ENCODE measurements around the gene SLC25A48.
A peak's percentile ranks its signal among the peaks of the same experiment; 100 is the strongest.

Gene SLC25A48

DNA sequence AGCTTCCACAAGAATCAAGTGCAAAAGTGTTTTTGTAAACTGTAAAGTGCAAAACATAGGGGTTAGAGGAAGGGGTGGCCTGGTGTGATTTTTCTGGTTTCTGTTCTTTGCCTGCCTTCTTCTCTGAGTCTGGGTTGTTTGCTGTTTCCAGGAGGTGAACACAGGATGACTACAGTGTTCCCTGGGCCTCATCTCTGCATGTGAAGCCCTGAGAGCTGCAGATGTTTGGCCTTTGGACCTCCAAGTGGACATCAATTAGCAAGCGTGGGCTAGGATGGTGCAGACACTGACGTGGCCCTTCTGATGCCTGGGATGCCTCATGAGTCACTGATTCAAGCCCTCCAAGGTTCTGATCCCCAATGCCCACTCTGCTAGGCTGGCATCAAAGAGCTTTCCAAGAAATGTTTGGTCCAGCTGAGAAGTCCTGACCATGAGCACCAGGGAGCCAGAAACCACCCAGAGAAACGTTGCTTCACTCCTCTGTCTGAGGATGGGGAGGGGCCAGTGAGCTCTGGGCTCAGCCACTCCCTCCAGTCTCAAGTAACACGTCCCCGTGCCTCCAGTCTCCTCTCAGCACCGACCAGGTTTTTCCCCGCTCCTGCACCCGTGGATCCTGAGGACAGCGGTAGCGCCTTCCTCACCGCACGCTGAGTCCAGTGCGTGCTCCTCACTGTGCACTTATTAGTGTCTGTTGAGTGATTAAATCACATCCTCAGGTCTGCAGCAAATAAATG is 53.6 kb downstream of the SLC25A48 start:
- H3K9me3 Mint-ChIP-seq = no peaks in the 10 kb centered on the region

DNA sequence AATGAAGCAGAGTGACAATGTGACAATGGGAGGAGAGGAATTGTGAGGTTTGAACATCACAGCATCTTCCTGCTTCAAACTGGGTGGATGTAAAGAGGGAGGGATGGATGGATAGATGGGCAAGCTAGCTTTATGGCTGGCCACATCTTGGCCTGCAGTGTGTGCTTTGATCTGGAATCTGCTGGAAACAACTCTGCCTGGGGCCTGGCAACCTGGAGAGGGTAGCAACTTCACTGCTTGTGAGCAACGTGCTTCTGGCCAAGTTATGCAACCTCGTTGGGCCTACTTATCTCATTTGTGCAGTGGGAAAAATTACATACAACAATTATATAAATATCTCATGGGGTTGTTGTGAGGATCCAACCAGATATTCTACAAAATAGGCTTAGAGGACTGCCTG is 55.8 kb downstream of the SLC25A48 start:
- peaks cover 41% of the 10 kb centered on the region for H3K27me3 Mint-ChIP-seq (ENCODE audit: low read depth)
- no peaks in the 10 kb centered on the region for H3K36me3 Mint-ChIP-seq (ENCODE audit: low read depth)
- peaks cover 22% of the 10 kb centered on the region for H3K4me1 Mint-ChIP-seq (ENCODE audit: low read depth)
- no peak for DNase-seq (ENCODE audit: low spot score)
- no peak overlapping the region for H3K4me3 Mint-ChIP-seq
- no peak overlapping the region for H3K27ac Mint-ChIP-seq
- no peaks in the 10 kb centered on the region for H3K9me3 Mint-ChIP-seq

More for the DNA sequence above, 53.6 kb downstream of the SLC25A48 start:
- no peak overlapping the region for H3K27ac Mint-ChIP-seq
- DNase-seq (ENCODE audit: low spot score) = no peak
- no peaks in the 10 kb centered on the region for H3K36me3 Mint-ChIP-seq (ENCODE audit: low read depth)
- no peak overlapping the region for H3K4me3 Mint-ChIP-seq
- peaks cover 37% of the 10 kb centered on the region for H3K27me3 Mint-ChIP-seq (ENCODE audit: low read depth)
- peaks cover 17% of the 10 kb centered on the region for H3K4me1 Mint-ChIP-seq (ENCODE audit: low read depth)

DNA sequence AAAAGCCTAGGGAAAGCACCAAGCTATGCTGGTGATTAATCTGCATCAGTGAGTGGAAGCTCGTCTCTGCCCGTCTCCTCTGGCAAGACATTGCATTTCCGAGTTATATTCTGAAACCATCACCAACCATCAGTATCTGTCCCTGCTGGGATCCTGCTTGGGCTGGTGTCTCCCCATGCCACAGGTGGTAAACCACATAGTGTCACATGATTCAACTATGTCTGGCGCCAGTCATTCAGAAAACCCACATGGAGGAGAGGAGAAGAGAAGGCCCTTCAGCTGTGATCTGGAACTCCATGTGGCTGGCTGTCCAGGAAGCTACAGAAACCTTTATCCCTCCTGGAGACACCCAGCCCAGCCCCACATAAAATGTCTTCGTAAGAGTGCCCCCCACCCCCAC is 56.4 kb downstream of the SLC25A48 start:
- no peak overlapping the region for H3K27ac Mint-ChIP-seq
- peaks cover 42% of the 10 kb centered on the region for H3K27me3 Mint-ChIP-seq (ENCODE audit: low read depth)
- no peaks in the 10 kb centered on the region for H3K9me3 Mint-ChIP-seq
- no peaks in the 10 kb centered on the region for H3K36me3 Mint-ChIP-seq (ENCODE audit: low read depth)
- DNase-seq (ENCODE audit: low spot score) = peak; percentile 73
- H3K4me1 Mint-ChIP-seq (ENCODE audit: low read depth) = peaks cover 26% of the 10 kb centered on the region
- H3K4me3 Mint-ChIP-seq = no peak overlapping the region

DNA sequence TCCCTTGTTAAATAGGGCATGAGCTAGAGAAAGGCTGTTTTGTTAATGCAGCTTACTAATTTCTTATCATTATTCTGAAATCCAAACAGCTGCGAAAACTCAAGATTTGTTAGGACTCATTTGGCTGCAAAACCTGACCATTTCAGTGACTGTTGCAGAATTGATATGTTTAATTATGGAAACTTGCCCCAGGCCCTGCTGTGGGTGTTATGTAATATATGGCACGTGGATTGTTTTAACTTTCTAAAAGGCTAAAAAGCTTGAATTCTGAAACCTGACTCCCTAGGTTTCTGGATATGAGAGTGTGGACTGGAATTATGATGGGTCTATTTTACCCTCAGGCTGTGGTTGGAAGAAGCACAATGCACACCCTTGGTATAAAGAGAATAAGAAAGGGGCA is 56.8 kb downstream of the SLC25A48 start:
- DNase-seq (ENCODE audit: low spot score) = no peak
- Mint-ChIP-seq H3K27ac (no peak overlapping the region), H3K27me3 (ENCODE audit: low read depth) (peaks cover 45% of the 10 kb centered on the region), H3K4me3 (no peak overlapping the region), H3K9me3 (no peaks in the 10 kb centered on the region), H3K4me1 (ENCODE audit: low read depth) (peaks cover 27% of the 10 kb centered on the region), H3K36me3 (ENCODE audit: low read depth) (no peaks in the 10 kb centered on the region)

DNA sequence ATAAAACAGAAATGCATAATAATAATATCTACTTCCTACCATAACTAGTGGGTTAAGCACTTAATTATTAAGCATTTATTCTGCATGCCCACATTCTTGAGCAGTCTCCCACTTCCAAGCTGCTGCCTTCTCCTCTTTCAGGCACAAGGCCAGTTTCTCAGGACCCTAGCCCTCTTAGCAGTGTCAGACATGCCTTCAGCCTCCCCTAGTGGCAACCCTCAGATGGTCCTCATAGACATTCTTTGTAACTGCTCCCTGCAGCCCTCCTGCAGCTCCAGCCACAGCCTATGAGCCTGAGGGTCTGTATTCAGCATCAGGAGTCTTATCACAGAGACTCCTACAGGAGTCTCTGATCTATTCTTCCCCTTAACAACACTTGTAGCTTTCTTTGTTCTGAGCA is 57.3 kb downstream of the SLC25A48 start:
- Mint-ChIP-seq H3K27me3 (ENCODE audit: low read depth) (peaks cover 48% of the 10 kb centered on the region), H3K4me1 (ENCODE audit: low read depth) (peaks cover 27% of the 10 kb centered on the region), H3K9me3 (no peaks in the 10 kb centered on the region), H3K4me3 (no peak overlapping the region), H3K27ac (peak overlapping the region; percentile 57), H3K36me3 (ENCODE audit: low read depth) (no peaks in the 10 kb centered on the region)
- DNase-seq (ENCODE audit: low spot score) = no peak

DNA sequence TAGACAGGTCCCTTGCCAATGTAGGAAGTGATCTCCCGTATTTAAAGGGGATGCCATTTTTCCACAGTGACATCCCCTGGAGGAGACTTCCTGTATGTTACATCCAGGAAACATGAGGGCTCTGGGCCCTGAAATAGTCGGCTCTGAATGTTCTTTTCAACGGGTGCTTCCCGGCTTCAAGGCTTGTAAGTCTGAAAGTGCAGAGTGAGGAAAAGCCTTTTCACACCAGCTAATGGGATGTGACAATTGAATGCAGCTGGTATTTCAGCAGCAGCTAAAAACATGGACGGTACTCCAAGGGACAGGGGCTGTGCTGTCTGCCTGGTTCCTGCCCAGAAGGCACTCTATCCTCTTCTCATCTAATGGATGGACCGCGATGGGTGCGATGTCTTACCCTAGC is 59.8 kb downstream of the SLC25A48 start:
- Mint-ChIP-seq H3K9me3 (no peaks in the 10 kb centered on the region), H3K4me3 (no peak overlapping the region), H3K27ac (no peak overlapping the region), H3K36me3 (ENCODE audit: low read depth) (no peaks in the 10 kb centered on the region), H3K4me1 (ENCODE audit: low read depth) (peaks cover 20% of the 10 kb centered on the region), H3K27me3 (ENCODE audit: low read depth) (peaks cover 60% of the 10 kb centered on the region)
- no peak for DNase-seq (ENCODE audit: low spot score)

DNA sequence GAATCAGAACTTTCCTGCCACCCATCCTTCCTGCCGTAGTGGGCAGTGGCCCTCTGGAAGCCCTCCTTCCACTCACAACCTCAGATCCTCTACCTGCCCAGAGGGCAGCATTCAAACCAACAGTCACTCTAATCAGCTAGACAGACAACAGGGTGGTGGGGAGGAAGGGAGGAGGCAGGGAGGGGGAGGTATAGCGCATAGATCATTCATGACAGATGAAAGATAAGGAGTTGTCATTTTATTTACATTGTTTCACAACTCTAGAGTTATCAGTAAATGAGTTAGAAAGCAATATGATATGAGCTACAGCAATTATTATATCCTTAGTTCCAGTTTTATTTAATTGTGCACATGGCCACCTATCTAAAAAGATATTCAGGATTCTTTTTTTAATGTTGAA is 60.3 kb downstream of the SLC25A48 start:
- Mint-ChIP-seq H3K4me1 (ENCODE audit: low read depth) (peaks cover 20% of the 10 kb centered on the region), H3K4me3 (no peak overlapping the region), H3K27ac (no peak overlapping the region), H3K27me3 (ENCODE audit: low read depth) (peaks cover 58% of the 10 kb centered on the region), H3K36me3 (ENCODE audit: low read depth) (no peaks in the 10 kb centered on the region), H3K9me3 (no peaks in the 10 kb centered on the region)
- DNase-seq (ENCODE audit: low spot score) = no peak

DNA sequence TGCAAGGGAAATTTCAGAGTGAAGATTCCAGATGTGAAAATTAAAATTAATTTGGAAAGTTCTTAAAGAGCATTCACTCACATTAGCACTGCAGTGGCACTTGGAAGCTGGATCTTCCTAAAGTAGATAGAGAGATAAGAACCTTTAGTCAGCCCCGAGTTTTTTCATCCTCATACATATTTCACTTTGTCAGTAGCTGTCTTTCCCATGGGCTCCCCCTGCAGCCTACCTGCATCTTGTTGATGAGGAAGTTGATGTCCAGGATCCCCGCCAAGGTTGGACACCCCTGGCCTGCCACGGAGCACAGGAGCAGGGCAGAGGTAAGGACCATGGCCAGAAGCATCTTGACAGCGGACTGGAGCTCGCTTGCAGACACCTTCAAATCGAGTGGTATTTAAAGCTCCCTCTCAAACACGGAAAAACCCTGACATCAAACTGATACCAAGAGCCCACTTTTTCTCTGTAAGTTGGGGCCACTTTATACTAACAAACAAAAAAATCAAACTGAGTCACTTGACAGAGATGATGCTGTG is 61.1 kb downstream of the SLC25A48 start, which contains the start of gene IL9:
Gene IL9 (minus strand): TSS at position 368 of the 533 bp plus-strand sequence. CDS start 25 bp downstream, at position 343.
- Mint-ChIP-seq H3K27ac (no peak within 1 kb of the TSS), H3K4me3 (no peak within 1 kb of the TSS), H3K36me3 (ENCODE audit: low read depth) (no peaks in the 10 kb centered on the region), H3K9me3 (no peaks in the 10 kb centered on the region), H3K27me3 (ENCODE audit: low read depth) (peaks cover 63% of the 10 kb centered on the region), H3K4me1 (ENCODE audit: low read depth) (peaks cover 20% of the 10 kb centered on the region)
- no peak for DNase-seq (ENCODE audit: low spot score)

DNA sequence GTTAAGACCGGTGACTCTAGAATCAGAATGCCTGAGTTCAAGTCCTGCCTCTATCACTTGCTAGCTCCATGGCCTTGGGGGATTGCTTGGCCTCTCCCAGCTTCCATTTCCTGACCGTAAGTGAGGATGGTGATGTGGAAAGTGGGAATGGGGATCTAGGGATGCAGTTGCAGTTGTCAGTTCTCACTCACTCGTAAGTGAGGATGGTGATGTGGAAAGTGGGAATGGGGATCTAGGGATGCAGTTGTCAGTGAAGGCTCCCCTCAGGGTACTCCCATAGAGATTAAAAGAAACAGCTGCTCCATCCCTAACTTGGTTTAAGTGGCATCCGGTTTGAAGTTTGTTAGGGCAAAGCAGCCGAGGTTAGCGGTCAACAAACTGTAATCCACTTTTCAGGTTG is 64.2 kb downstream of the SLC25A48 start:
- Mint-ChIP-seq H3K4me1 (ENCODE audit: low read depth) (peaks cover 9% of the 10 kb centered on the region), H3K36me3 (ENCODE audit: low read depth) (no peaks in the 10 kb centered on the region), H3K4me3 (no peak overlapping the region), H3K27ac (no peak overlapping the region), H3K9me3 (no peaks in the 10 kb centered on the region), H3K27me3 (ENCODE audit: low read depth) (peaks cover 55% of the 10 kb centered on the region)
- DNase-seq (ENCODE audit: low spot score) = no peak

DNA sequence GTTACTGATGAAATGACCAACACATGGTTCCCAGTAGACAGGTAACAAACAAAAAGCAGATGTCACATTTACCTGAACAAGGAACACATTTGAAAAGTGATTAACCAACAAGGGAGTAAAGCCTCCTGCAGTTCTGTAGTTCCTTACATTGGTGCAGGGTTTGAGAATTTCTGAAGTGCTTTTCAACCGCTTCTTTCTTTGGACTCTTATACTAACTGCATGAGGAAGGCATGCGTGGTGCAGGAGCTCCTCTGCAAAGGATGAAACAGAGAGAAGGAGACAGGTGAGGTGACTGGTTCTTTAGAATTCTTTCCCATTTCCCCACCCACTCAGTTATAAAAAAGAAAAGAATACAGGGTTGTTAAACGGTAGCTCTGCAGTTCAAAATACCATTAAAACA is 65.8 kb downstream of the SLC25A48 start:
- Mint-ChIP-seq H3K36me3 (ENCODE audit: low read depth) (no peaks in the 10 kb centered on the region), H3K9me3 (no peaks in the 10 kb centered on the region), H3K27ac (no peak overlapping the region), H3K4me1 (ENCODE audit: low read depth) (peaks cover 5% of the 10 kb centered on the region), H3K27me3 (ENCODE audit: low read depth) (peaks cover 59% of the 10 kb centered on the region), H3K4me3 (no peak overlapping the region)
- no peak for DNase-seq (ENCODE audit: low spot score)

DNA sequence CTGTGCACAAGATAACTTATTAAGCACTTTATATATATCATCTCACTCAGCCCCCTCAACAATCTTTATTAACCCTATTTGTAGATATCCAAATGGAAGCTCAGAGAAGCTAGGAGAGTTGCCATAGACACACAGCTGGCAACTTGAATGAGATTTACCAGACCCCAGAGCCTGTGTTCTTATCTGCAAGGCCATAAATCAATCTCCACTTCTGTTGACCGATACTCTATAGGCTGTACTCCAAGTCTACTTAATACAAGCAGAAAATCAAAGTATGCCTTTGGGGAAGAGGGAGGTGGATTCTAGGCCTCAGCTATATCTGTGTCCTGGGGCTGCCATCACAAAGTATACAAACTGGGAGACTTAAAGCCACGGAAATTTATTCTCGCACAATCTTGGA is 67.2 kb downstream of the SLC25A48 start:
- Mint-ChIP-seq H3K4me1 (ENCODE audit: low read depth) (no peaks in the 10 kb centered on the region), H3K4me3 (no peak overlapping the region), H3K27me3 (ENCODE audit: low read depth) (peaks cover 60% of the 10 kb centered on the region), H3K36me3 (ENCODE audit: low read depth) (no peaks in the 10 kb centered on the region), H3K27ac (no peak overlapping the region), H3K9me3 (no peaks in the 10 kb centered on the region)
- DNase-seq (ENCODE audit: low spot score) = no peak

DNA sequence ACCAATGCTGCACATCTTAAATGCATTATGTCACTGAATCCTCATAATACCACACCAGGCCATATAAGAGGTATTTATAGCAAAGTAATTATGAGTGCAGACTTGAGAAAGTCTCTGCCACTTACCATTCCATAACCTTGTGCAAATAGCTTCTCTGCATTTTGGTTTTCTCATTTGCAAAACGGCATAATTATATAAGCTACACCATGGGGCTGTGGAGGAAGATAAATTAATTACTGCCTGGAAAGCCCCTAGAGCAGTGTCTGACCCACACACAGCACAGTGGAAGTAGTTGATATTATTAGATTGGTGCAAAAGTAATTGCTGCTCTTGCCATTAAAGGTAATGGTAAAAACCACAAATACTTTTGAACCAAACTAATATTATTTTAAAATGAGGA is 70.7 kb downstream of the SLC25A48 start:
- Mint-ChIP-seq H3K4me3 (no peak overlapping the region), H3K9me3 (no peaks in the 10 kb centered on the region), H3K27me3 (ENCODE audit: low read depth) (peaks cover 65% of the 10 kb centered on the region), H3K36me3 (ENCODE audit: low read depth) (no peaks in the 10 kb centered on the region), H3K27ac (no peak overlapping the region), H3K4me1 (ENCODE audit: low read depth) (no peaks in the 10 kb centered on the region)
- no peak for DNase-seq (ENCODE audit: low spot score)

DNA sequence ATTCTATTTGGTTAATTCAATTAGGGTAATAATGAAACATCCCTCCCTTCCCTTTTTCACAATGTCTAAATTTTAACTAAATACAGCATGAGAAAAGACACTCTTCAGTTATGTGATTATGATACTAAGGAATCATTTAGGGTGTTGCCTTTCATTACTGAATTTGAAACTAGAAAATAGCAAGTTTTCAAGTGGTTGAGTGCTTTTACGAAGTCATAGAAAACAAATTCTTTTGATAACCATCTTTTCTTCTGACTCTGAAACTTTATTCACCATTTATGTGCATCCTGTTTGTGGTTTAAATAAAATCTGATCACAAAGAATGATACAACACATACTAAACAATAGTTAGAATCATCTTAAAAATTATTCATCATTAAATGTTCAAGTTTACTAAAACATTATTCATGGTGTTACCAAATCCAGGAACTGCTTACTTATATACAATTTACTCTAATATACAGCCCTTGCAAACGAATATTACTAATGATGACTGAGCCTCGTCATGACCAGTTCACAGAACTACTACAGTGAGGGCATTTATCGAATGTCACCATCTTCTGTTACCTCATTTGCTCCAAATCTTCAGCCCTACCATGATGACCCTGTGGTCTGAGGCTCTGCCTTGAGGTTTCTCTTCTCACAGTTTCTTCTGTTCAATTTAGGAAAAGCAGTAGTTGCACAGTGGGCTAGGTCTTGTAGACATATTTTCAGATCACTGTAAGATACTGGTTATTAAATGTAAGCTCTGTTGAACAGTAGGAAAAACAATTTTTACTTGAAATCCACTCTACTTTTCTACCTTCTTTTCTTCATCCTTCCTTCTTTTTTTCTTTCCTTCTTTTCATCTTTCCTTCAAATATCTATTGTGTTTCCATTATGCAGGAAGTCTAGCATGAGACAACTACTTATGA is 79.5 kb downstream of the SLC25A48 start:
- Mint-ChIP-seq H3K36me3 (ENCODE audit: low read depth) (peaks cover 2% of the 10 kb centered on the region), H3K27me3 (ENCODE audit: low read depth) (peaks cover 74% of the 10 kb centered on the region), H3K4me3 (peak overlapping the region; percentile 63), H3K4me1 (ENCODE audit: low read depth) (peaks cover 33% of the 10 kb centered on the region), H3K27ac (peak overlapping the region; percentile 90), H3K9me3 (peaks cover 5% of the 10 kb centered on the region)
- DNase-seq (ENCODE audit: low spot score) = peak; percentile 51

DNA sequence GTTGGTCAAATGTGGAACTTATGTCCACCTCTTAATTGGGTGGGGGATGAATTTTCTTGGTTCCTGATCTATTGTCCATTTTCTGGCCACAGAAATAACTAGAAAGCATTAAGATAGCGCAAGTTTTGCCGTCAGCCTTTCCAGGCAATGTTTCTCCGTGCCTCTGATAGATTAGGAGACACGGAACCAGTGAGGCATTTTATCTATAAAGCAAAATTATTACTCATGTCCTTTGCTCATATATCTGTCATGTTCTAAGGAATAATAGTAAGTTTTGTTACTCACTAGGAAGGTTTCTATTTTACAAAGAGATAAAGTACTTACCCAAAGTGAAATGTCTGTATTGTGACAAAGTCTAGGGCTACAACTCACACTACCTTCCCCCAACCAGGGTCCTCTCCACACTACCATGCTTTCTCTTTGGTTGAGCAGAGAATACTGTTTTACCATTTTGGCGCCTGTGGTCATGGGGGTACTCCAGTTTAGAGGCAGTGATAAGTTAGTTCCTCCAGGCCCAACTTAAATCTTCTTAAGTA is 81.1 kb downstream of the SLC25A48 start:
- no peak overlapping the region for H3K4me3 Mint-ChIP-seq

More for the DNA sequence above, 81.1 kb downstream of the SLC25A48 start:
- Mint-ChIP-seq H3K4me1 (ENCODE audit: low read depth) (peaks cover 31% of the 10 kb centered on the region), H3K9me3 (peaks cover 5% of the 10 kb centered on the region), H3K27me3 (ENCODE audit: low read depth) (peaks cover 69% of the 10 kb centered on the region), H3K27ac (no peak overlapping the region), H3K36me3 (ENCODE audit: low read depth) (peaks cover 2% of the 10 kb centered on the region)
- no peak for DNase-seq (ENCODE audit: low spot score)
